Vagina (tissue), 2 donors: ENCODE results near the gene ZBTB7C. TPM values are rescaled to one million over a fixed set of nuclear protein-coding genes. Genes with fewer than 3 reads are reported as not detected.

Experiments
- DNase-seq, 2 donors: peaks; one replicate each; pipeline ENCODE4 v3.0.0-alpha.2; 2017; ENCODE audit errors: extremely low spot score in 2 of 2
- H3K27ac ChIP-seq: fragments of 200-600 bp; sonication (generic); one replicate; pipeline ENCODE4 v1.5.1; 2019
- H3K27me3 ChIP-seq: fragments of 200-600 bp; sonication (generic); one replicate; pipeline ENCODE4 v1.5.1; 2019
- H3K36me3 ChIP-seq, 2 donors: fragments of 200-600 bp; sonication (generic); one replicate each; pipeline ENCODE4 v1.5.1; 2017 to 2019
- H3K4me1 ChIP-seq: fragments of 200-600 bp; sonication (generic); one replicate; pipeline ENCODE4 v1.5.1; 2019
- H3K4me3 ChIP-seq, 2 donors: fragments of 200-600 bp; sonication (generic); 1 replicate in 1 of 2; 2 replicates in 1 of 2; pipeline ENCODE4 v1.5.1; 2016 to 2019
- H3K9me3 ChIP-seq: fragments of 200-600 bp; sonication (generic); one replicate; pipeline ENCODE4 v1.5.1; 2019
- POLR2A ChIP-seq, 2 donors: fragments of 450-650 bp; IDR thresholded peaks; one replicate each; pipeline ENCODE4 v1.6.1; 2017; ENCODE audit warnings: antibody characterized with exemption in 2 of 2, mild to moderate bottlenecking in 2 of 2, moderate library complexity in 2 of 2
- POLR2AphosphoS5 ChIP-seq, 2 donors: sonication (generic); formaldehyde crosslinking; IDR thresholded peaks; one replicate each; pipeline ENCODE4 v1.9.0; 2017; ENCODE audit warnings: antibody characterized with exemption in 2 of 2, mild to moderate bottlenecking in 2 of 2, low read depth in 1 of 2; ENCODE audit not compliant: insufficient read depth in 1 of 2
- intact Hi-C: fragments of 100-400 bp; cut with DNase I; formaldehyde crosslinking; loops from one replicate; pipeline ENCODE4 v1.15.1; 2023
- total RNA-seq: library from RNA; depleted of rRNA; stranded (reverse); fragments of >200 nt; gene quantifications from one replicate; pipeline ENCODE4 v1.2.3, GENCODE V29; 2016
- TF ChIP-seq, protein P1 (sequence below), 3 experiments: fragments of 450-650 bp in 2 of 3; fragments of 200-600 bp in 1 of 3; sonication (generic) in 1 of 3; IDR thresholded peaks; one replicate each; pipeline ENCODE4 v1.5.1; 2017 to 2019; ENCODE audit warnings: antibody characterized with exemption in 3 of 3, mild to moderate bottlenecking in 2 of 3, moderate library complexity in 2 of 3

ZBTB7C gene
- total RNA-seq = 40.5 TPM

DNA sequence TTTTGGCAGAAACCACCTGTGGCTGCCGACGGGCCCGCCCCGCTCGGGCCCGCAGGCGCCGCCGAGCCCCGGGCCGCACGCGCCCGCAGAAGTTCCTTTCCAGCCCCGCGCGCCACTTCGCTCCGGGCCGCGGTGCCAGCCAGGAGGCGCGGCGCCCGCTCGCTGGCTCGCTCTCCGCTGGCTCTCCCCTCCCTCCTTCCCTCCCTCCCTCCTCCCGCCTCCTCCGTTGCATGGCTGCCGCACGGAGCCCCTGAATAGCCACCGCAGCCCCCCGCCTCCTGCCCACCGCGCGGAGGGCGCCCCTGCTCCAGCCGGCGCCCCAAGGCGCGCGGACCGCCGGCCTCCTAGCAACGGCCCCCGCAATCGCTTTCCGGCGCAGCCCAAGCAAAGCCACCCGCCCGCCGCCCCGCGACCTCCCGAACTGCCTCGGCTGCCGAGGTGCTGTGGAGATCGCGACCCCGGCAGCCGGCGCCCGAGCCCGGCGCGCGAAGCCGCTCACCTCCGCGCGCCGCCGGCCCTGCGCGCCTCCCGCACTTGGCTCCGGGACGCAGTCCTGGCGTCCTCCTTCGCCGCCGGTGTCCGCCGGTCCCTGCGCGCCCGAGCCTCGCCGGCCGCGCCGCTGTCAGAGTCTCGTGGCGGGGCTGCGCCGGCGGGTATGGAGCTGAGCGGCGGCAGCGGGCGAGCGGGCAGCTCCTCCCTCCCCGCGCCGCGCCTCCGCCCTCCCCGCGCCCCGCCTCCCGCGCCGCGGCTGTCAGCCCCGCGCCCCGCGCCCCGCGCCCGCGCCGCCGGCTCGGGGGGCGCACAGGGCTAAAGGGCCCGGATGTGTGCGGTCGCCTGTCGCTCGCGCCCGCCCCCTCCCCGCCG, at the start of gene ZBTB7C:
ZBTB7C (minus strand) TSS at position 657 of the 864 bp plus-strand sequence.
- H3K4me1 ChIP-seq = peaks cover 8% of the 10 kb centered on the region
- TF ChIP-seq POLR2A (IDR thresholded peaks at IDR 0.05) = no peak
- TF ChIP-seq POLR2AphosphoS5 (IDR thresholded peaks at IDR 0.05; ENCODE audit: insufficient read depth in 1 of 2, low read depth in 1 of 2) = no peak
- TF ChIP-seq, protein P1, sequence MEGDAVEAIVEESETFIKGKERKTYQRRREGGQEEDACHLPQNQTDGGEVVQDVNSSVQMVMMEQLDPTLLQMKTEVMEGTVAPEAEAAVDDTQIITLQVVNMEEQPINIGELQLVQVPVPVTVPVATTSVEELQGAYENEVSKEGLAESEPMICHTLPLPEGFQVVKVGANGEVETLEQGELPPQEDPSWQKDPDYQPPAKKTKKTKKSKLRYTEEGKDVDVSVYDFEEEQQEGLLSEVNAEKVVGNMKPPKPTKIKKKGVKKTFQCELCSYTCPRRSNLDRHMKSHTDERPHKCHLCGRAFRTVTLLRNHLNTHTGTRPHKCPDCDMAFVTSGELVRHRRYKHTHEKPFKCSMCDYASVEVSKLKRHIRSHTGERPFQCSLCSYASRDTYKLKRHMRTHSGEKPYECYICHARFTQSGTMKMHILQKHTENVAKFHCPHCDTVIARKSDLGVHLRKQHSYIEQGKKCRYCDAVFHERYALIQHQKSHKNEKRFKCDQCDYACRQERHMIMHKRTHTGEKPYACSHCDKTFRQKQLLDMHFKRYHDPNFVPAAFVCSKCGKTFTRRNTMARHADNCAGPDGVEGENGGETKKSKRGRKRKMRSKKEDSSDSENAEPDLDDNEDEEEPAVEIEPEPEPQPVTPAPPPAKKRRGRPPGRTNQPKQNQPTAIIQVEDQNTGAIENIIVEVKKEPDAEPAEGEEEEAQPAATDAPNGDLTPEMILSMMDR (IDR thresholded peaks at IDR 0.05) = no peak
- peak within 1 kb of the TSS; percentile 77 for H3K27ac ChIP-seq
- H3K9me3 ChIP-seq = no peaks in the 10 kb centered on the region
- intact Hi-C loops = no loop called here
- H3K36me3 ChIP-seq = no peaks in the 10 kb centered on the region
- H3K4me3 ChIP-seq = peak within 1 kb of the TSS; percentile 79 to 81
- no peak for DNase-seq
- no peaks in the 10 kb centered on the region for H3K27me3 ChIP-seq

DNA sequence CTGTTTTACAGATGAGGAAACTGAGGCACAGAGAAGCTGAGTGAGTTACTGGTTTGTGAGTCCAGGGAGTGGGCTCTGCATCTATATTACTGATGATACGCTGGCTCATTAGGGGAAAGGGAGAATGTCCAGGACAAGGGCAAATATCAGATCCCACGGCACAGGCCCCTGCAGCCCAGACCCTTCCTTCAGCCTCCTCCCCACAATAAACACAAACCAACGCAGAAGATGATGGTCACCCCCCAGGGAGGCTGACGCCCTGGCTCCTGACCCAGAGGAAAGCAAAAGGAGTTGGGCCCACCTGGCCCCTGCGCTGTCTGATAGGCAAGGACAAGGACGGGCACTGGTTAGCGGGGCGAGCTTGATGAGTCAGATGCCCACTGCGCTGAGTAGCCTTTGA, 47.7 kb upstream of the ZBTB7C start:
- intact Hi-C loops = no loop called here
- Histone ChIP-seq H3K9me3 (no peaks in the 10 kb centered on the region), H3K27ac (no peak overlapping the region), H3K4me1 (peaks cover 20% of the 10 kb centered on the region), H3K27me3 (no peaks in the 10 kb centered on the region), H3K36me3 (no peaks in the 10 kb centered on the region), H3K4me3 (no peak overlapping the region)
- peak in 1 of 2 donors; percentile 56 for DNase-seq
- TF ChIP-seq POLR2AphosphoS5 (IDR thresholded peaks at IDR 0.05; ENCODE audit: insufficient read depth in 1 of 2, low read depth in 1 of 2) = no peak
- TF ChIP-seq, protein P1 (IDR thresholded peaks at IDR 0.05) = no peak
- no peak for TF ChIP-seq POLR2A (IDR thresholded peaks at IDR 0.05)

DNA sequence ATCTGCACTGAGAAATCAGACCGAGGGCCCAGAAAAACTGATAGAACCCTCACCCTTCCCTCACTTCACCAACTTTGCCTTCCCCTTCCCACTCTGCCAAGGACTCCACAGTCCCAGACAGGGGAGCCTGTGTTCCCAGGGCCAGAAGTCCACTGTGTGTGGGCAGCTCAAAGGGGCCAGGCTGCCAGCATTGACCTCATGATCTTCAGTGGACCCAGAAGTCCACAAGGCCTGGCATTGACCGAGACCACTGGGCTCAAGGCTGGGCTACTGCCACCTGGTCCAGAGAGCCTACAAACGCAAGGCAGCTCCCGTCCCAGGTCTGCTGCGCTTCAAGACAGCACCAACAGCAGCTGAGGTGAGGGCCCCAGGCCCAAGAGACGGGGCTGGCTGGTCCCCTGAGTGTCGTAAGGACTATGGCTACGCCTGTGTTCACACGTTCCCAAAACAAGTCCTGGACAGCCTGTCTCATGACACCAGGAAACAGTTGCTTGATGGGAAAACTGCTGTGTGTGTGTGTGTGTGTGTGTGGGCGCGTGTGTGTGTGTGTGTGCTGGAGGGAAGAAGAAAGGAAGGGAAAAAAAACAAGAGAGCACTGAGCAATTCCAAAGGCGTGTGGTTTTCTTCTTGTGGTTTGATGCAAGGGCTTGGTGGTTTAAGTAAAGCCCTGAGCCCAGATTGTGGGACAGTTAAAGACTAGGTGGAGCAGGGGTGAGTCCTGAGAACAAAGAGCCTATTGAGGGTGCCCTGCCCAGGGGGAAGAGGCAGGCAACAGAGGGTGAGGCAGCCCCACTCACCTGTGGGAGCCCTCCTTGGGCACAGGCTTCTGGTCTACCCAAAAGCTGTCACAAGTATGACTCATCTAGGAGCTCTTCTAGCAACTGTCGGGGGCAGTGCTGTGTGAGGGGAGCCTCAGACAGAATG, 46.6 kb upstream of the ZBTB7C start:
- H3K4me1 ChIP-seq = peaks cover 22% of the 10 kb centered on the region
- peak overlapping the region; percentile 68 for H3K27ac ChIP-seq
- H3K27me3 ChIP-seq = no peaks in the 10 kb centered on the region
- H3K9me3 ChIP-seq = no peaks in the 10 kb centered on the region
- intact Hi-C loops = no loop called here
- no peaks in the 10 kb centered on the region for H3K36me3 ChIP-seq
- H3K4me3 ChIP-seq = no peak overlapping the region
- no peak for TF ChIP-seq POLR2A (IDR thresholded peaks at IDR 0.05)
- TF ChIP-seq, protein P1 (IDR thresholded peaks at IDR 0.05) = no peak
- TF ChIP-seq POLR2AphosphoS5 (IDR thresholded peaks at IDR 0.05; ENCODE audit: insufficient read depth in 1 of 2, low read depth in 1 of 2) = no peak
- DNase-seq = peak in 1 of 2 donors; percentile 85

DNA sequence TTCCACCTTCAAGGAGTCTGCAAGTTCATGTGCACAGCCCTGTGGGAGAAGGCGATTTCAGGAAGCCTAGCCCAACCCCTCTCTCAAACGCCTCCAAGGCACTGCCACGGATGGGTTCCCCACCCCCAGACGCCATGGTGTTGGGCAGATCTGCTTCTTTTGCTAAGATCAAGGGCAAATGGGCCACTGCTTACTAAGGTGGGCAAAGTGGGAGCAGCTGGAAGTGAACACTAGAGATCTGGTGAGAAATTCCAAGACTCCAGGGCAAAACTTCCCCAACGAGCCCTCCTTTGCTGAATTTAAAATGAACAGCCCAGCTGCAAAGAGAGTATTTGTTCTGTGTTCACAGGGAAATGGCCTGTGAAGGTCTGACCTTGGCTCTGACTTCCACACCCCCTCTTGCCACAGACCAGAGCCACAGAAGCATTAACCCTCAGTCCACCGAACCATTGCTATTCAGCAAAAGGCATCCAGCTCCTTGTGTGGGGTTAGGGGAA, 45.1 kb upstream of the ZBTB7C start:
- no peak for TF ChIP-seq POLR2A (IDR thresholded peaks at IDR 0.05)
- TF ChIP-seq, protein P1 (IDR thresholded peaks at IDR 0.05) = no peak
- TF ChIP-seq POLR2AphosphoS5 (IDR thresholded peaks at IDR 0.05; ENCODE audit: insufficient read depth in 1 of 2, low read depth in 1 of 2) = no peak
- Histone ChIP-seq H3K9me3 (no peaks in the 10 kb centered on the region), H3K27me3 (no peaks in the 10 kb centered on the region), H3K4me3 (no peak overlapping the region), H3K27ac (peak overlapping the region; percentile 24), H3K36me3 (no peaks in the 10 kb centered on the region), H3K4me1 (peaks cover 22% of the 10 kb centered on the region)
- no peak for DNase-seq
- intact Hi-C loops = no loop called here
